ENCODE results near the gene ZNF580.

Gene ZNF580

DNA sequence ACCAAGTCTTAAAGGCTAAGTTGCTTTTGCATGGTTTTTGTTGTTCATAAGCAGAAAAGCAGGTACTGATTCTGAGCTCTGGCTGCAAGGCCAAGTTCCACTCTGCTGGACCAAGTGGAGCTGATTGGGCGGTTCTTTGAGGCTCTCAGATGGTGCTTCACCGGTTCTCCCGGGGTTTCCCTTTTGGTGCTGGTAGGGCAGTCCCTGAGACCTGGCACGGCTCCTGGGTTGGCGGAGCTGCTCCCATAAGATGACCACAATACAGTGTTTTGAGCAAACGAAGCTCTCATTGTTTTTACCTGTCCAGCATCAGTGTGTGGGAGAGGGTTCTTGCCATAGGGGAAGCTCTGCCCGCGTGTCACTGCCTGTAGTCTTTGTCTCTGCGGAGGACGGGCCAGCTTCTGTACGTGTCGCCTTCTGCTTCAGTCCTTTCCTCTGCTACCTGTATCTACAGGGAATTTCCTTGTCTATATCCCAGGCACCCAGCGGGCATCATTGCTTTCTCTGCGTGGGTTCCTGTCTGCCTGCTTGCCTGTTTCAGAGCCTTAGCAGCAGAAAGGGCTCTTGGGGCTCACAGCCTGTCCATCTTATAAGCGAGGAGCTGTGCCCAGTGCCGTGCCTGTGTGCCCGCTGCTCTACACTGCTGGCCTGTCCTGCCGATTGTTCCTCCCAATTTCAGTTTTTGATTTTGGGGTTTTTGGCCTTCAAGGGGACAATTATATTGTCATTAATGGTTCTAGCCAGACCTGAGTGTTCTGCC, 16.4 kb downstream of the ZNF580 start:
- CTCF ChIA-PET, result interaction anchor here (0.8 to 3.6 kb wide), 6 partner anchors 9 to 152 kb away, joined by 3 to 36 read pairs (median 4); no protein-coding TSS in a partner anchor
- POLR2A ChIA-PET, result interaction anchor here (1.1 to 2.6 kb wide), 7 partner anchors 10 to 58 kb away, joined by 4 to 16 read pairs (median 6); partner anchors contain the start of genes CCDC106, EPN1, FIZ1 and ZNF524
- Histone ChIP-seq H3K36me3 (ENCODE audit: control insufficient read depth in 2 of 2, insufficient read depth in 1 of 2, low read length in 2 of 2) (peaks cover 27 to 63% of the 10 kb centered on the region in 2 experiments), H3K27ac (ENCODE audit: extremely low read depth, low read depth, low read length) (peak overlapping the region; percentile 100; the same call in 1 of the 2 replicates), H3K4me3 (ENCODE audit: low read depth, low read length) (peak overlapping the region; percentile 96), H3K4me1 (ENCODE audit: control insufficient read depth, insufficient read depth, low read length) (peaks cover 11% of the 10 kb centered on the region), H3K9me3 (ENCODE audit: control insufficient read depth, insufficient read depth, low read depth, low read length) (no peaks in the 10 kb centered on the region)
- peak; percentile 79 for TF ChIP-seq ZIC2 (tag by site-specific recombination; IDR thresholded peaks at IDR 0.05)
- peak; percentile 73 for TF ChIP-seq ZXDB (tag by site-specific recombination; IDR thresholded peaks at IDR 0.05)
- TF ChIP-seq ZNF621 (tag by site-specific recombination; IDR thresholded peaks at IDR 0.05), result no peak
- TF ChIP-seq ZNF664 (tag by site-specific recombination; IDR thresholded peaks at IDR 0.05), result no peak
- TF ChIP-seq ZNF174 (tag by site-specific recombination; IDR thresholded peaks at IDR 0.05), result no peak
- TF ChIP-seq ZNF114 (tag by site-specific recombination; IDR thresholded peaks at IDR 0.05), result no peak
- peak; percentile 19; the same call in 1 of the 2 replicates for TF ChIP-seq ZNF501 (tag by site-specific recombination; IDR thresholded peaks at IDR 0.05)
- TF ChIP-seq, protein P1, sequence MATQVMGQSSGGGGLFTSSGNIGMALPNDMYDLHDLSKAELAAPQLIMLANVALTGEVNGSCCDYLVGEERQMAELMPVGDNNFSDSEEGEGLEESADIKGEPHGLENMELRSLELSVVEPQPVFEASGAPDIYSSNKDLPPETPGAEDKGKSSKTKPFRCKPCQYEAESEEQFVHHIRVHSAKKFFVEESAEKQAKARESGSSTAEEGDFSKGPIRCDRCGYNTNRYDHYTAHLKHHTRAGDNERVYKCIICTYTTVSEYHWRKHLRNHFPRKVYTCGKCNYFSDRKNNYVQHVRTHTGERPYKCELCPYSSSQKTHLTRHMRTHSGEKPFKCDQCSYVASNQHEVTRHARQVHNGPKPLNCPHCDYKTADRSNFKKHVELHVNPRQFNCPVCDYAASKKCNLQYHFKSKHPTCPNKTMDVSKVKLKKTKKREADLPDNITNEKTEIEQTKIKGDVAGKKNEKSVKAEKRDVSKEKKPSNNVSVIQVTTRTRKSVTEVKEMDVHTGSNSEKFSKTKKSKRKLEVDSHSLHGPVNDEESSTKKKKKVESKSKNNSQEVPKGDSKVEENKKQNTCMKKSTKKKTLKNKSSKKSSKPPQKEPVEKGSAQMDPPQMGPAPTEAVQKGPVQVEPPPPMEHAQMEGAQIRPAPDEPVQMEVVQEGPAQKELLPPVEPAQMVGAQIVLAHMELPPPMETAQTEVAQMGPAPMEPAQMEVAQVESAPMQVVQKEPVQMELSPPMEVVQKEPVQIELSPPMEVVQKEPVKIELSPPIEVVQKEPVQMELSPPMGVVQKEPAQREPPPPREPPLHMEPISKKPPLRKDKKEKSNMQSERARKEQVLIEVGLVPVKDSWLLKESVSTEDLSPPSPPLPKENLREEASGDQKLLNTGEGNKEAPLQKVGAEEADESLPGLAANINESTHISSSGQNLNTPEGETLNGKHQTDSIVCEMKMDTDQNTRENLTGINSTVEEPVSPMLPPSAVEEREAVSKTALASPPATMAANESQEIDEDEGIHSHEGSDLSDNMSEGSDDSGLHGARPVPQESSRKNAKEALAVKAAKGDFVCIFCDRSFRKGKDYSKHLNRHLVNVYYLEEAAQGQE (tag by site-specific recombination; IDR thresholded peaks at IDR 0.05), result peak; percentile 21; the same call in 1 of the 2 replicates
- TF ChIP-seq, protein P2, sequence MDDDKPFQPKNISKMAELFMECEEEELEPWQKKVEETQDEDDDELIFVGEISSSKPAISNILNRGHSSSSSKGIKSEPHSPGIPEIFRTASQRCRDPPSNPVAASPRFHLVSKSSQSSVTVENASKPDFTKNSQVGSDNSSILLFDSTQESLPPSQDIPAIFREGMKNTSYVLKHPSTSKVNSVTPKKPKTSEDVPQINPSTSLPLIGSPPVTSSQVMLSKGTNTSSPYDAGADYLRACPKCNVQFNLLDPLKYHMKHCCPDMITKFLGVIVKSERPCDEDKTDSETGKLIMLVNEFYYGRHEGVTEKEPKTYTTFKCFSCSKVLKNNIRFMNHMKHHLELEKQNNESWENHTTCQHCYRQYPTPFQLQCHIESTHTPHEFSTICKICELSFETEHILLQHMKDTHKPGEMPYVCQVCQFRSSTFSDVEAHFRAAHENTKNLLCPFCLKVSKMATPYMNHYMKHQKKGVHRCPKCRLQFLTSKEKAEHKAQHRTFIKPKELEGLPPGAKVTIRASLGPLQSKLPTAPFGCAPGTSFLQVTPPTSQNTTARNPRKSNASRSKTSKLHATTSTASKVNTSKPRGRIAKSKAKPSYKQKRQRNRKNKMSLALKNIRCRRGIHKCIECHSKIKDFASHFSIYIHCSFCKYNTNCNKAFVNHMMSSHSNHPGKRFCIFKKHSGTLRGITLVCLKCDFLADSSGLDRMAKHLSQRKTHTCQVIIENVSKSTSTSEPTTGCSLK (tag by site-specific recombination; IDR thresholded peaks at IDR 0.05), result no peak
- no peak for TF ChIP-seq HOXA7 (CRISPR knock-in tag; IDR thresholded peaks at IDR 0.05; ENCODE audit: borderline replicate concordance)
- TF ChIP-seq, protein P3, sequence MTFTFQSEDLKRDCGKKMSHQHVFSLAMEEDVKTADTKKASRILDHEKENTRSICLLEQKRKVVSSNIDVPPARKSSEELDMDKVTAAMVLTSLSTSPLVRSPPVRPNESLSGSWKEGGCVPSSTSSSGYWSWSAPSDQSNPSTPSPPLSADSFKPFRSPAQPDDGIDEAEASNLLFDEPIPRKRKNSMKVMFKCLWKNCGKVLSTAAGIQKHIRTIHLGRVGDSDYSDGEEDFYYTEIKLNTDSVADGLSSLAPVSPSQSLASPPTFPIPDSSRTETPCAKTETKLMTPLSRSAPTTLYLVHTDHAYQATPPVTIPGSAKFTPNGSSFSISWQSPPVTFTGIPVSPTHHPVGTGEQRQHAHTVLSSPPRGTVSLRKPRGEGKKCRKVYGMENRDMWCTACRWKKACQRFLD (tag by site-specific recombination; IDR thresholded peaks at IDR 0.05), result no peak
- no peak for TF ChIP-seq ZNF530 (tag by site-specific recombination; IDR thresholded peaks at IDR 0.05; ENCODE audit: low read depth)
- TF ChIP-seq, protein P4, sequence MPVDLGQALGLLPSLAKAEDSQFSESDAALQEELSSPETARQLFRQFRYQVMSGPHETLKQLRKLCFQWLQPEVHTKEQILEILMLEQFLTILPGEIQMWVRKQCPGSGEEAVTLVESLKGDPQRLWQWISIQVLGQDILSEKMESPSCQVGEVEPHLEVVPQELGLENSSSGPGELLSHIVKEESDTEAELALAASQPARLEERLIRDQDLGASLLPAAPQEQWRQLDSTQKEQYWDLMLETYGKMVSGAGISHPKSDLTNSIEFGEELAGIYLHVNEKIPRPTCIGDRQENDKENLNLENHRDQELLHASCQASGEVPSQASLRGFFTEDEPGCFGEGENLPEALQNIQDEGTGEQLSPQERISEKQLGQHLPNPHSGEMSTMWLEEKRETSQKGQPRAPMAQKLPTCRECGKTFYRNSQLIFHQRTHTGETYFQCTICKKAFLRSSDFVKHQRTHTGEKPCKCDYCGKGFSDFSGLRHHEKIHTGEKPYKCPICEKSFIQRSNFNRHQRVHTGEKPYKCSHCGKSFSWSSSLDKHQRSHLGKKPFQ (tag by site-specific recombination; IDR thresholded peaks at IDR 0.05), result no peak
- no peak for TF ChIP-seq ZNF433 (tag by site-specific recombination; IDR thresholded peaks at IDR 0.05; ENCODE audit: low read depth)
- TF ChIP-seq, protein P5, sequence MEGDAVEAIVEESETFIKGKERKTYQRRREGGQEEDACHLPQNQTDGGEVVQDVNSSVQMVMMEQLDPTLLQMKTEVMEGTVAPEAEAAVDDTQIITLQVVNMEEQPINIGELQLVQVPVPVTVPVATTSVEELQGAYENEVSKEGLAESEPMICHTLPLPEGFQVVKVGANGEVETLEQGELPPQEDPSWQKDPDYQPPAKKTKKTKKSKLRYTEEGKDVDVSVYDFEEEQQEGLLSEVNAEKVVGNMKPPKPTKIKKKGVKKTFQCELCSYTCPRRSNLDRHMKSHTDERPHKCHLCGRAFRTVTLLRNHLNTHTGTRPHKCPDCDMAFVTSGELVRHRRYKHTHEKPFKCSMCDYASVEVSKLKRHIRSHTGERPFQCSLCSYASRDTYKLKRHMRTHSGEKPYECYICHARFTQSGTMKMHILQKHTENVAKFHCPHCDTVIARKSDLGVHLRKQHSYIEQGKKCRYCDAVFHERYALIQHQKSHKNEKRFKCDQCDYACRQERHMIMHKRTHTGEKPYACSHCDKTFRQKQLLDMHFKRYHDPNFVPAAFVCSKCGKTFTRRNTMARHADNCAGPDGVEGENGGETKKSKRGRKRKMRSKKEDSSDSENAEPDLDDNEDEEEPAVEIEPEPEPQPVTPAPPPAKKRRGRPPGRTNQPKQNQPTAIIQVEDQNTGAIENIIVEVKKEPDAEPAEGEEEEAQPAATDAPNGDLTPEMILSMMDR (tag by site-specific recombination; IDR thresholded peaks at IDR 0.05), result no peak
- no peak for TF ChIP-seq ZFP3 (tag by site-specific recombination; IDR thresholded peaks at IDR 0.05; ENCODE audit: low read depth)
- no peak for TF ChIP-seq ZNF366 (tag by site-specific recombination; conservative IDR thresholded peaks at IDR 0.05)
- TF ChIP-seq ZNF335 (tag by site-specific recombination; conservative IDR thresholded peaks at IDR 0.05), result peak; percentile 71
- no peak for TF ChIP-seq ZNF214 (tag by site-specific recombination; IDR thresholded peaks at IDR 0.05; ENCODE audit: borderline replicate concordance)
- TF ChIP-seq ZNF223 (tag by site-specific recombination; IDR thresholded peaks at IDR 0.05), result no peak

Data from HEK293 (cell line).